ENCODE measurements around the gene GPD1. TPM values are rescaled to one million over a fixed set of nuclear protein-coding genes. Genes with fewer than 3 reads are reported as not detected.
A peak's percentile ranks its signal among the peaks of the same experiment; 100 is the strongest.

GPD1 gene
- total RNA-seq (ENCODE audit: low replicate concordance): 9.0 and 12.5 TPM in 2 replicates
- long read RNA-seq, transcript GPD1-201 (8 exons, 3,082 nt): major isoform, 17 of 18 reads
- long read RNA-seq, partial matches to known transcripts: 1 of 18 reads
- long read RNA-seq, other reads (novel, unspliced or antisense): 0 of 18 reads

DNA sequence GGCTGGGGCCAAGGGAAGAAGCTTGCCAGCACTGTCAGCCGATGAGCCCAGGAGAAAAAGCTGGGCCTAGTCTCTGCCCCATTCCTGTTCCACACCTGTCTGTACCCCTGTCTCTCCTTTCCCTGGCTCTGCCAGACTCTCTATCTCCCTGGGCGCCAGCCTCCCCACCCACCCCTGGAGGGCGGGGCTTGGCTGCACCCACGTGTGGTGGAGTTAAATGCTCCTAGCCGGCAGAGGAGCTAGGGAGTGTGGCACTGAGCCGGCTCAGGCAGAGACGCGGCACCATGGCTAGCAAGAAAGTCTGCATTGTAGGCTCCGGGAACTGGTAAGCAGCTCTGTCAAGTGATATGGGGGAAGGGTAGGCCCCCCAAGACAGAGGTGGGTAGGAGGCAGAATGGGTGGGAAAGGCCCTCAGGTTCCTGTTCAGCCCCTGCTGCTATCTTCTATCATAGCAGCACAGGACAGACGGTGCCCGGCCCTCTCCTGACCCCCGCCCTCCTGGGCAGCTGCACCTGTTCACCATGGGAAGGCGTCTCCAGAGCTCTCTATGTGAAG, at the start of gene GPD1:
Gene GPD1, plus strand, starts transcription at position 242 of the 555 bp plus-strand sequence. Its CDS starts 43 bp downstream, at position 285.
- no peak for DNase-seq (ENCODE audit: extremely low spot score, unreplicated experiment)
- no peak for TF ChIP-seq CTCF (conservative IDR thresholded peaks at IDR 0.05)
- Mint-ChIP-seq H3K27ac (peak within 1 kb of the TSS; percentile 74), H3K4me3 (peak within 1 kb of the TSS; percentile 67), H3K9me3 (no peaks in the 10 kb centered on the region), H3K4me1 (ENCODE audit: unreplicated experiment) (peaks cover 18% of the 10 kb centered on the region), H3K27me3 (no peaks in the 10 kb centered on the region), H3K36me3 (peaks cover 11% of the 10 kb centered on the region)

GRCh38 chr12:50055831-50056638, 47.8 kb upstream of the GPD1 start:
- TF ChIP-seq CTCF (conservative IDR thresholded peaks at IDR 0.05): peak; percentile 97
- H3K4me3 Mint-ChIP-seq: peak overlapping the region; percentile 69
- peaks cover 18% of the 10 kb centered on the region for H3K4me1 Mint-ChIP-seq (ENCODE audit: unreplicated experiment)
- H3K36me3 Mint-ChIP-seq: peaks cover 3% of the 10 kb centered on the region
- DNase-seq (ENCODE audit: extremely low spot score, unreplicated experiment): no peak
- no peaks in the 10 kb centered on the region for H3K9me3 Mint-ChIP-seq
- H3K27ac Mint-ChIP-seq: peak overlapping the region; percentile 18
- H3K27me3 Mint-ChIP-seq: peaks cover 66% of the 10 kb centered on the region

DNA sequence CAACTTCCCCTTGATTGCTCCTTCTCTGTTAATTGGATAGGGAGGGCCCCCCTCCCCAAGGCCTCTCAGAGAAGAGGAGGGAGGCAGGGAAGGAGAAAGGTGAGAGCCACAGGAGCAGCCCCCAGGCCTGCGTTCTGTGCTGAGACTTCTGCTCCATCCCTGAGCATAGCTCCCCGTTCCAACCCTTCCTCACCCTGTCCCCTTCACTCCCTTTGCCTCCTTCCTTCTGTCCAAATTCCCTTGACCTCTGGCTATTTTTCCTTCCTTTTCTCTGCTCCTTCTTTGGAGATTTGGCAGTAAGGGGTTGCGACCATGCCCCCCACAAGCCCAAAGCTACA, 47.2 kb upstream of the GPD1 start:
- H3K27ac Mint-ChIP-seq: peak overlapping the region; percentile 56
- no peaks in the 10 kb centered on the region for H3K9me3 Mint-ChIP-seq
- H3K27me3 Mint-ChIP-seq: peaks cover 65% of the 10 kb centered on the region

GRCh38 chr12:50057000-50057841, 46.6 kb upstream of the GPD1 start, which contains the start of gene ASIC1:
ASIC1 (plus strand) TSS chr12:50057596; CDS start chr12:50058767, 1,171 bp downstream.
- peak within 1 kb of the TSS; percentile 95 for H3K4me3 Mint-ChIP-seq
- peaks cover 62% of the 10 kb centered on the region for H3K27me3 Mint-ChIP-seq
- DNase-seq (ENCODE audit: extremely low spot score, unreplicated experiment): peak; percentile 83
- H3K9me3 Mint-ChIP-seq: no peaks in the 10 kb centered on the region
- TF ChIP-seq CTCF (conservative IDR thresholded peaks at IDR 0.05): peak; percentile 46
- peaks cover 18% of the 10 kb centered on the region for H3K4me1 Mint-ChIP-seq (ENCODE audit: unreplicated experiment)
- peaks cover 7% of the 10 kb centered on the region for H3K36me3 Mint-ChIP-seq
- H3K27ac Mint-ChIP-seq: peak within 1 kb of the TSS; percentile 56

More for the DNA sequence above, 47.2 kb upstream of the GPD1 start:
- peaks cover 18% of the 10 kb centered on the region for H3K4me1 Mint-ChIP-seq (ENCODE audit: unreplicated experiment)
- peaks cover 7% of the 10 kb centered on the region for H3K36me3 Mint-ChIP-seq
- TF ChIP-seq CTCF (conservative IDR thresholded peaks at IDR 0.05): no peak
- peak overlapping the region; percentile 95 for H3K4me3 Mint-ChIP-seq
- no peak for DNase-seq (ENCODE audit: extremely low spot score, unreplicated experiment)

DNA sequence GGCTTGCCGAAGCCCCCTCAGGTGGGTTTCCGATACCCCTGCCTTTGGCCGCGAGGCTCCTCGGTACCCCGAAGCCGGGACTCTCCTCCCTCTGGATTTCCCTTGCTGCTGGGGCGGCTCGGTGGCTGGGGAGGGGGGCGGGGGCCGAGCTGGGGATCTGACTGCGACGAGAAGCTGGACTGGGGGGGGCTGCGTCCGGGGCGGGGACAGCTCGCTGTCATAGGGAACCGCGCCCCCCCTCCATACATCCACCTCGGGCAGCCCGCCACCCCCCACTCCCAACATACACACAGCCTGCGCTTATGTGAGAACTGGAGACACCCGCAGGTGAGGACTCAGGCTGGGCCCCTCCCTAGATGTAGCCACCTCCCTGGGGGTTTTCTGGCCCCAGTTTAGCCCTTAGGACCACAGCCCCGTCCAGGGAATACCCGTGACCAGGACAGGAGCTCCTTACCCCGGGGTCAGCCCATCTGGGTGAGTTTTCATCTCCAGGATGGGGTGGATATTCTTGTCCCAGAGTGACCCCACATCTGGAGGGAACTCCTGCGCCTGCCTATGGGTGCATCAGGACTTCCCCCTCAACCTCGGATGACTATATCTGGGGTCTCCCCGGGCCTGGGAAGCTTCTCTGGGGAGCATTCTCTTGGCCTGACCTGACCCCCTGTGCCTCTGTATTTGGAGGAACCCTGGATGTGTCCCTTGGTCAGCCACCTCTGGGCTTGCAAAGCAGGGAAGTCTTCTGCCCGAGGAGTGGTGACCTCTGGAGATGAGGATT, 45.7 kb upstream of the GPD1 start:
- peaks cover 18% of the 10 kb centered on the region for H3K4me1 Mint-ChIP-seq (ENCODE audit: unreplicated experiment)
- H3K27me3 Mint-ChIP-seq: peaks cover 55% of the 10 kb centered on the region

More for the DNA sequence above, 45.7 kb upstream of the GPD1 start:
- Mint-ChIP-seq H3K27ac (no peak overlapping the region), H3K9me3 (no peaks in the 10 kb centered on the region), H3K4me3 (peak overlapping the region; percentile 75), H3K36me3 (peaks cover 7% of the 10 kb centered on the region)
- TF ChIP-seq CTCF (conservative IDR thresholded peaks at IDR 0.05): no peak
- DNase-seq (ENCODE audit: extremely low spot score, unreplicated experiment): no peak

All from type B pancreatic cell (in vitro differentiated cells).